ENCODE results near the gene TTLL5. TPM values are rescaled to one million over a fixed set of nuclear protein-coding genes. Genes with fewer than 3 reads are reported as not detected.

Gene TTLL5
- polyA plus RNA-seq, 1 of the 3 experiments (the other 2 are of a cell fraction): 9.6 TPM

DNA sequence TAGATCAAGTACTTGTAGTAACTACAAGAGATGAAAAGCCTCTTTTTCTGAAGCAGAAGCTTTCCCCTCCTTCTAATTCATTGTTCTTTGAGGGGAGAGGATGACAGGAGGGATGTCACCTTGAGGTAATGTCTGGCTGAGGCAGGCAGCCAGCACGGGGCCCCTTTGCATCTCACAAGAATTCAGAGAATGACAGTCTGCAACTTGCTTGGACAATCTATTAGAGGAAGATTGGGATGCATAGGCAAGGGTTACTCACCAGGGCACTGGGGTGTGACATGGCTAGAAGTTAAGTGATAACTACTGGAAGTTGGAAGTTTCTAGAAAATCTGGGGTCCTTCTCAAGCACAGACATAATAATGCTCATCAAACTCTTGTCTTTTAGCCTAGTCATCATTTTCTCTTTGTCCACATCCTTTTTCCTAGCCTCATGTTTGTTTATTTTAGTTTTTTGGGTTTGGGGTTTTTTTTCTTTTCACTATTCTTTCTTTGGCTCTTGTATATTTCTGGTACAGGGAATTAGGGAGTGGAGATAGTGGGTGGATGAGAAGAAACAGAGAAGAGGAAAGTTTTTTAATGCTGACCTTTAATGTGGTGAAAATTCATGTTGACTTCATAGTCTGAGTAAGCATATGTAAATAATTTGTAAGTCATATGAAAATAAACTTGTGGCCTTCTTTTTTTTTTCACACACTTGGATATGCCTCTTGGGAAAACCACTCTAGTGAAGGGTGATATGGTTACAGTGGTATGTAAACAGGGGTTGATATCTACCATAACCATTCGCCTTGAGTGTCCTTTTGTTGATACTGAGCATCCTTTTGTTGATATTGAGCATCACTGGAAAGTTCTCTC is 55.1 kb downstream of the TTLL5 start:
- WGBS (ENCODE audit: low lambda C conversion rate): 76% methylated on average over 2 of the region's 2 CpGs
- Histone ChIP-seq H4K20me1 (ENCODE audit: insufficient read depth) (no peaks in the 10 kb centered on the region), H3K4me1 (ENCODE audit: control insufficient read depth in 1 of 2, insufficient read depth in 2 of 2, low read depth in 1 of 2, low read length in 1 of 2) (peaks cover 6 to 17% of the 10 kb centered on the region in 2 experiments; a peak in 3 of 4 replicates), H3K4me3 (ENCODE audit: low read depth in 2 of 2, low read length in 1 of 2) (no peak overlapping the region), H2AFZ (ENCODE audit: low read depth) (no peak overlapping the region), H3K27ac (ENCODE audit: low read depth in 2 of 2, low read length in 1 of 2) (no peak overlapping the region), H3K9ac (no peak overlapping the region), H3K36me3 (replicated peaks in 1 of 2; ENCODE audit: control insufficient read depth in 1 of 2, insufficient read depth in 2 of 2, low read length in 1 of 2) (peaks cover 7 to 17% of the 10 kb centered on the region in 2 experiments), H3K9me2 (no peaks in the 10 kb centered on the region), H3K79me2 (ENCODE audit: insufficient read depth) (no peaks in the 10 kb centered on the region), H3F3A (replicated peaks; ENCODE audit: insufficient read depth) (peaks cover 11% of the 10 kb centered on the region), H3K9me3 (no peaks in the 10 kb centered on the region), H3K4me2 (no peak overlapping the region), H3K27me3 (ENCODE audit: insufficient read depth) (no peaks in the 10 kb centered on the region)
- ChIA-PET CTCF (interaction anchor here (0.8 to 2.0 kb wide), 4 partner anchors 191 to 637 kb away, joined by 3 to 10 read pairs (median 6); no protein-coding TSS in a partner anchor), POLR2A (no interaction called here)
- DNase-seq: no peak
- no peak for TF ChIP-seq YY1 (IDR thresholded peaks at IDR 0.05; ENCODE audit: low read depth)
- TF ChIP-seq, protein P1, sequence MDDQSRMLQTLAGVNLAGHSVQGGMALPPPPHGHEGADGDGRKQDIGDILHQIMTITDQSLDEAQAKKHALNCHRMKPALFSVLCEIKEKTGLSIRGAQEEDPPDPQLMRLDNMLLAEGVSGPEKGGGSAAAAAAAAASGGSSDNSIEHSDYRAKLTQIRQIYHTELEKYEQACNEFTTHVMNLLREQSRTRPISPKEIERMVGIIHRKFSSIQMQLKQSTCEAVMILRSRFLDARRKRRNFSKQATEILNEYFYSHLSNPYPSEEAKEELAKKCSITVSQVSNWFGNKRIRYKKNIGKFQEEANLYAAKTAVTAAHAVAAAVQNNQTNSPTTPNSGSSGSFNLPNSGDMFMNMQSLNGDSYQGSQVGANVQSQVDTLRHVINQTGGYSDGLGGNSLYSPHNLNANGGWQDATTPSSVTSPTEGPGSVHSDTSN (IDR thresholded peaks at IDR 0.05): 0 out of 2 replicates have a peak, but pooled peaks have one; percentile 9

DNA sequence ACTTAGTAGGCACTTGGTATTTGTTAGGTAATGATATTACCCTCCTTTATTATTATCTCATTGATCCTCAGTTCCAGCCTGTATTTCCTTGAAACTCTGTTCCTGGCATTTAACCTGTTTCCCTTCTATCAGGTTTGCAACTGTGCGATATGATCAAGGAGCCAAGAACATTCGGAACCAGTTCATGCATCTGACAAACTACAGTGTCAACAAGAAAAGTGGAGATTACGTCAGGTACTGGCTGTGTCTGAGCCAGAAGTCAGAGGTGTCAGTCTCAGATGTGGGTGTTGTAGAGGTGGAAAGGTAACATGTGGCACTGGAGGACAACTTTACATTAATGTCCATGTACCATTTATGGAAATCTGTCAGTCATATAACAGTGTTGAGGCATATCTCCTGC is 56.7 kb downstream of the TTLL5 start:
- Histone ChIP-seq H3K9me2 (no peaks in the 10 kb centered on the region), H2AFZ (ENCODE audit: low read depth) (no peak overlapping the region), H3K79me2 (ENCODE audit: insufficient read depth) (no peaks in the 10 kb centered on the region), H3K27ac (ENCODE audit: low read depth in 2 of 2, low read length in 1 of 2) (no peak overlapping the region), H3K9me3 (no peaks in the 10 kb centered on the region), H3K27me3 (ENCODE audit: insufficient read depth) (no peaks in the 10 kb centered on the region), H3F3A (replicated peaks; ENCODE audit: insufficient read depth) (peaks cover 6% of the 10 kb centered on the region), H3K4me3 (ENCODE audit: low read depth in 2 of 2, low read length in 1 of 2) (no peak overlapping the region), H3K4me1 (ENCODE audit: control insufficient read depth in 1 of 2, insufficient read depth in 2 of 2, low read depth in 1 of 2, low read length in 1 of 2) (peaks cover 0 to 7% of the 10 kb centered on the region in 2 experiments; a peak in 1 of 4 replicates), H4K20me1 (ENCODE audit: insufficient read depth) (no peaks in the 10 kb centered on the region), H3K9ac (no peak overlapping the region), H3K36me3 (replicated peaks in 1 of 2; ENCODE audit: control insufficient read depth in 1 of 2, insufficient read depth in 2 of 2, low read length in 1 of 2) (peaks cover 7 to 22% of the 10 kb centered on the region in 2 experiments), H3K4me2 (no peak overlapping the region)
- CTCF ChIA-PET: interaction anchor here (0.6 to 2.0 kb wide), 5 partner anchors 8 to 265 kb away, joined by 3 to 10 read pairs (median 5); no protein-coding TSS in a partner anchor
- POLR2A ChIA-PET: no interaction called here
- TF ChIP-seq NRF1 (IDR thresholded peaks at IDR 0.05; ENCODE audit: low read depth, low read length) (no peak), EZH2phosphoT487 (IDR thresholded peaks at IDR 0.05; ENCODE audit: borderline replicate concordance, low read depth) (no peak), RAD21 (IDR thresholded peaks at IDR 0.05; ENCODE audit: low read length) (no peak), TEAD4 (IDR thresholded peaks at IDR 0.05; ENCODE audit: borderline replicate concordance, insufficient read depth) (no peak), SMC3 (IDR thresholded peaks at IDR 0.05; ENCODE audit: low read depth, low read length) (no peak), TAF1 (IDR thresholded peaks at IDR 0.05; ENCODE audit: borderline replicate concordance, low read depth, low read length) (no peak), GABPA (IDR thresholded peaks at IDR 0.05; ENCODE audit: low read depth) (no peak), CHD2 (IDR thresholded peaks at IDR 0.05; ENCODE audit: low read length, partially characterized antibody) (no peak), POLR2AphosphoS5 (IDR thresholded peaks at IDR 0.05; ENCODE audit: low read depth, low read length) (no peak), EP300 (IDR thresholded peaks at IDR 0.05; ENCODE audit: borderline replicate concordance in 1 of 2, low read depth in 1 of 2, low read length in 1 of 2) (no peak)
- TF ChIP-seq, protein P2, sequence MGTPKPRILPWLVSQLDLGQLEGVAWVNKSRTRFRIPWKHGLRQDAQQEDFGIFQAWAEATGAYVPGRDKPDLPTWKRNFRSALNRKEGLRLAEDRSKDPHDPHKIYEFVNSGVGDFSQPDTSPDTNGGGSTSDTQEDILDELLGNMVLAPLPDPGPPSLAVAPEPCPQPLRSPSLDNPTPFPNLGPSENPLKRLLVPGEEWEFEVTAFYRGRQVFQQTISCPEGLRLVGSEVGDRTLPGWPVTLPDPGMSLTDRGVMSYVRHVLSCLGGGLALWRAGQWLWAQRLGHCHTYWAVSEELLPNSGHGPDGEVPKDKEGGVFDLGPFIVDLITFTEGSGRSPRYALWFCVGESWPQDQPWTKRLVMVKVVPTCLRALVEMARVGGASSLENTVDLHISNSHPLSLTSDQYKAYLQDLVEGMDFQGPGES (IDR thresholded peaks at IDR 0.05; ENCODE audit: low read depth, low read length): no peak
- TF ChIP-seq, protein P3, sequence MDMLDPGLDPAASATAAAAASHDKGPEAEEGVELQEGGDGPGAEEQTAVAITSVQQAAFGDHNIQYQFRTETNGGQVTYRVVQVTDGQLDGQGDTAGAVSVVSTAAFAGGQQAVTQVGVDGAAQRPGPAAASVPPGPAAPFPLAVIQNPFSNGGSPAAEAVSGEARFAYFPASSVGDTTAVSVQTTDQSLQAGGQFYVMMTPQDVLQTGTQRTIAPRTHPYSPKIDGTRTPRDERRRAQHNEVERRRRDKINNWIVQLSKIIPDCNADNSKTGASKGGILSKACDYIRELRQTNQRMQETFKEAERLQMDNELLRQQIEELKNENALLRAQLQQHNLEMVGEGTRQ (IDR thresholded peaks at IDR 0.05; ENCODE audit: borderline replicate concordance, low read depth, low read length): no peak
- no peak for DNase-seq
- 94% methylated on average over 3 of the region's 3 CpGs for WGBS (ENCODE audit: low lambda C conversion rate)

Measured in SK-N-SH (cell line).